Ammon's horn (tissue), 1 donor: ENCODE data around the gene TTC16.
"Not testable (repeated sequence)": the region's sequence is repeated elsewhere in the genome, so short reads cannot be mapped to it uniquely, and the experiment has no call there.

Experiments
- DNase-seq: peaks from one replicate; pipeline ENCODE4 v3.0.0-alpha.2; 2016; ENCODE audit warnings: low spot score

The TTC16 gene

GRCh38 chr9:127769101-127769500, 53.2 kb downstream of the TTC16 start:
- DNase-seq = no peak

GRCh38 chr9:127769929-127770582, 54.2 kb downstream of the TTC16 start:
- DNase-seq = no peak

GRCh38 chr9:127770583-127770904, 54.7 kb downstream of the TTC16 start:
- DNase-seq = no peak

GRCh38 chr9:127770905-127771569, 55.2 kb downstream of the TTC16 start:
- peak; percentile 98 for DNase-seq

- no peak for DNase-seq
These were observed 55.8 kb downstream of the TTC16 start for GRCh38 chr9:127771570-127772189.

- DNase-seq = no peak
These were observed 56.7 kb downstream of the TTC16 start for GRCh38 chr9:127772603-127773002.

GRCh38 chr9:127773272-127773671, 57.4 kb downstream of the TTC16 start:
- no peak for DNase-seq

- DNase-seq = no peak
These were observed 58.1 kb downstream of the TTC16 start for GRCh38 chr9:127773981-127774380.

GRCh38 chr9:127776195-127776923, 60.5 kb downstream of the TTC16 start:
- DNase-seq = peak; percentile 58

GRCh38 chr9:127776924-127777289, 61.0 kb downstream of the TTC16 start:
- no peak for DNase-seq

- no peak for DNase-seq
These were observed 61.6 kb downstream of the TTC16 start for GRCh38 chr9:127777368-127777980.

- DNase-seq = no peak
These were observed 62.6 kb downstream of the TTC16 start, which contains the start of gene SH2D3C for GRCh38 chr9:127778280-127779135. Gene SH2D3C (minus strand): TSS chr9:127778666. CDS start chr9:127778627, 39 bp downstream.

- DNase-seq = no peak
These were observed 63.5 kb downstream of the TTC16 start for GRCh38 chr9:127779136-127779981.

- peak; percentile 75 for DNase-seq
These were observed 64.4 kb downstream of the TTC16 start for GRCh38 chr9:127780126-127780885.

- DNase-seq = not testable (repeated sequence)
These were observed 65.0 kb downstream of the TTC16 start for GRCh38 chr9:127780909-127781308.
